Liver (tissue), 9 donors: ENCODE data around the gene UBE2D2. TPM values are rescaled to one million over a fixed set of nuclear protein-coding genes. Genes with fewer than 3 reads are reported as not detected.

Experiments
- DNase-seq: peaks from one replicate; pipeline ENCODE4 v3.0.0-alpha.2; 2017; ENCODE audit warnings: low spot score
- H3K27ac ChIP-seq, 2 donors: one replicate each; pipeline ENCODE4 v1.7.0; 2013; ENCODE audit warnings: inconsistent platforms in 2 of 2, low read length in 2 of 2, control low read depth in 1 of 2, low read depth in 1 of 2, mild to moderate bottlenecking in 1 of 2
- H3K27me3 ChIP-seq, 4 donors: one replicate each; pipeline versions ENCODE4 v1.6.1 to v1.7.0; 2013; ENCODE audit warnings: low read length in 3 of 4, inconsistent platforms in 1 of 4, mild to moderate bottlenecking in 1 of 4, moderate library complexity in 1 of 4; ENCODE audit not compliant: control insufficient read depth in 4 of 4, insufficient read depth in 4 of 4
- H3K36me3 ChIP-seq, 4 donors: one replicate each; pipeline versions ENCODE4 v1.6.1 to v1.7.0; 2013; ENCODE audit warnings: low read length in 3 of 4, mild to moderate bottlenecking in 3 of 4, low read depth in 1 of 4, moderate library complexity in 1 of 4; ENCODE audit not compliant: control insufficient read depth in 4 of 4, insufficient read depth in 3 of 4
- H3K4me1 ChIP-seq, 4 donors: one replicate each; pipeline versions ENCODE4 v1.6.1 to v1.7.0; 2013; ENCODE audit warnings: low read length in 3 of 4, mild to moderate bottlenecking in 3 of 4, moderate library complexity in 1 of 4; ENCODE audit not compliant: control insufficient read depth in 4 of 4, insufficient read depth in 4 of 4
- H3K4me3 ChIP-seq, 3 donors: one replicate each; pipeline versions ENCODE4 v1.6.1 to v1.7.0; 2013; ENCODE audit warnings: low read length in 3 of 3, control low read depth in 1 of 3, low read depth in 1 of 3, mild to moderate bottlenecking in 1 of 3
- H3K9ac ChIP-seq, 2 donors: one replicate each; pipeline ENCODE4 v1.7.0; 2013; ENCODE audit warnings: low read length in 2 of 2, mild to moderate bottlenecking in 2 of 2, moderate library complexity in 2 of 2, control low read depth in 1 of 2, low read depth in 1 of 2
- H3K9me3 ChIP-seq, 4 donors: one replicate each; pipeline versions ENCODE4 v1.6.1 to v1.7.0; 2013; ENCODE audit warnings: low read length in 3 of 4; ENCODE audit not compliant: control insufficient read depth in 4 of 4
- FOXA1 ChIP-seq: IDR thresholded peaks from 2 replicates; pipeline ENCODE4 v1.6.1; 2016; ENCODE audit warnings: antibody characterized with exemption
- FOXA2 ChIP-seq: IDR thresholded peaks from 2 replicates; pipeline ENCODE4 v1.6.1; 2016; ENCODE audit warnings: antibody characterized with exemption
- GABPA ChIP-seq, 2 donors: IDR thresholded peaks in 1 of 2; conservative IDR thresholded peaks in 1 of 2; 2 replicates each; pipeline ENCODE4 v1.6.1; 2016; ENCODE audit warnings: antibody characterized with exemption in 2 of 2, mild to moderate bottlenecking in 1 of 2, moderate library complexity in 1 of 2
- HNF4A ChIP-seq, 2 donors: conservative IDR thresholded peaks; 2 replicates each; pipeline ENCODE4 v1.6.1; 2016; ENCODE audit warnings: antibody characterized with exemption in 2 of 2, mild to moderate bottlenecking in 2 of 2
- HNF4G ChIP-seq: IDR thresholded peaks from 2 replicates; pipeline ENCODE4 v1.6.1; 2016; ENCODE audit warnings: antibody characterized with exemption
- JUND ChIP-seq, 2 donors: IDR thresholded peaks; 2 replicates each; pipeline ENCODE4 v1.6.1; 2016; ENCODE audit warnings: antibody characterized with exemption in 2 of 2
- NR2F2 ChIP-seq: IDR thresholded peaks from 2 replicates; pipeline ENCODE4 v1.6.1; 2016; ENCODE audit warnings: antibody characterized with exemption
- RAD21 ChIP-seq, 2 donors: IDR thresholded peaks; 2 replicates each; pipeline ENCODE4 v1.6.1; 2016; ENCODE audit warnings: antibody characterized with exemption in 2 of 2, mild to moderate bottlenecking in 2 of 2
- RXRA ChIP-seq, 2 donors: IDR thresholded peaks; 2 replicates each; pipeline ENCODE4 v1.6.1; 2017 to 2018; ENCODE audit warnings: antibody characterized with exemption in 2 of 2, mild to moderate bottlenecking in 1 of 2
- TAF1 ChIP-seq: conservative IDR thresholded peaks from 2 replicates; pipeline ENCODE4 v1.6.1; 2016; ENCODE audit warnings: antibody characterized with exemption, mild to moderate bottlenecking
- whole genome bisulfite sequencing: extraction: QIAGEN DNeasy Blood & Tissue Kit; methylation state at CpG from one replicate; pipeline ENCODE4 v1.1.7; 2013; 5-methylcytosine and 5-hydroxymethylcytosine counted together
- polyA plus RNA-seq, 2 donors: library from polyadenylated mRNA; stranded (reverse) in 1 of 2; unstranded in 1 of 2; fragments of 200-250 nt in 1 of 2; fragments of >200 nt in 1 of 2; fragmentation: Nextera tagmentation in 1 of 2; extraction: Ambion mirVana in 1 of 2; gene quantifications; one replicate each; pipeline versions ENCODE4 v1.2.1 to v1.2.3, GENCODE V29; 2013 to 2015
- total RNA-seq, 2 donors: library from RNA; depleted of rRNA; stranded (reverse); fragments of >200 nt; gene quantifications; one replicate each; pipeline ENCODE4 v1.2.3, GENCODE V29; 2014
- TF ChIP-seq, protein P1 (sequence below): IDR thresholded peaks from 2 replicates; pipeline ENCODE4 v1.6.1; 2016; ENCODE audit warnings: antibody characterized with exemption
- TF ChIP-seq, protein P2 (sequence below): IDR thresholded peaks from 2 replicates; pipeline ENCODE4 v1.6.1; 2016; ENCODE audit warnings: antibody characterized with exemption
- TF ChIP-seq, protein P3 (sequence below): IDR thresholded peaks from 2 replicates; pipeline ENCODE4 v1.6.1; 2016; ENCODE audit warnings: antibody characterized with exemption
- TF ChIP-seq, protein P4 (sequence below): IDR thresholded peaks from 2 replicates; pipeline ENCODE4 v1.6.1; 2016; ENCODE audit warnings: antibody characterized with exemption, mild to moderate bottlenecking
- donor health status: healthy.
- donor health status: healthy.
- donor health status: healthy.
- donor health status: healthy.
- donor health status: healthy.

UBE2D2 gene
- total and polyA plus RNA-seq, 4 donors: 17.0 to 53.6 (median 41.4) TPM

DNA sequence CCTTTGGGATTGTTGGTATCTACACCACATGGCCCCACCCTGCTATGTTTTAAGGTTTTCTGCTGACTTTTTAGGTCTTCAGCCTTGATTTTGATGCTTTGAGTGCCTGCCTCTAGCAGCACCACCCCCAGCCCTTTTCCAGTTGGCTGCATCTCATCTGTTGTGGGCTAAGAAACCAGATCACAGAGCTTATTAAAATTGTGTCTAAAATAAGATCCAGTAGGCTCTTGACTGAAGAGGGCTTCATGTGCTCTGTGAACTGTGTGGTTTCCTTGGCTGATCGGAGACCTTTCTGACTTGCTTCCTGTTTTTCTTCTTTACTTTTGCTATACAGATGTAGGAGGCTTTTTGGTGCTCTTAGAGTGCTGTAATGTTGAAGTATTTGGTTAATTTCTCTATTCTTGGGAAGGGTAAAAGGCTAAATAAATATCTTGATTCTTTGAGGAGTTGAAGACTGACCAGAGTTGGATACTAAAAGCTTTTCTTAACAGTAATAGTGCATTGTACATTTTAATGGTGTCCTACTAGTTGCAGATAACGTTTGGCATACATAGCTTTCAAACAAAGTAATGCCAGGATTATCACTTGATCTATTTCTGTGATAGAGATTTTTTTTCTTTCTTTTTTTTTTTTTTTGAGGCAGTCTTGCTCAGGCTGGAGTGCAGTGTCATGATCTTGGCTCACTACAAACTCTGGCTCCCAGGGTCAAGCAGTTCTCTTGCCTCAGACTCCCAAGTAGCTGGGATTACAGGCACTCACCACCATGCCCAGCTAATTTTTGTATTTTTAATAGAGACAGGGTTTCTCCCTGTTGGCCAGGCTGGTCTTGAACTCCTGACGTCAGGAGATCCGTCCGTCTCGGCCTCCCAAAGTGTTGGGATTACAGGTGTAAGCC, 4.5 kb downstream of the UBE2D2 start:
- no peak overlapping the region for H3K27ac ChIP-seq
- DNase-seq: no peak
- TF ChIP-seq FOXA1 (no peak), RAD21 (IDR thresholded peaks at IDR 0.05) (no peak), TAF1 (no peak), HNF4G (no peak), FOXA2 (no peak)
- TF ChIP-seq, protein P1, sequence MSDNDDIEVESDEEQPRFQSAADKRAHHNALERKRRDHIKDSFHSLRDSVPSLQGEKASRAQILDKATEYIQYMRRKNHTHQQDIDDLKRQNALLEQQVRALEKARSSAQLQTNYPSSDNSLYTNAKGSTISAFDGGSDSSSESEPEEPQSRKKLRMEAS: no peak
- H3K4me3 ChIP-seq: no peak overlapping the region
- no peaks in the 10 kb centered on the region for H3K27me3 ChIP-seq
- peaks cover 0 to 3% (median 0%) of the 10 kb centered on the region in 4 donors for H3K36me3 ChIP-seq
- peaks cover 13 to 25% (median 19%) of the 10 kb centered on the region in 4 donors for H3K4me1 ChIP-seq
- 84% methylated on average over 6 of the region's 6 CpGs for WGBS
- no peak overlapping the region for H3K9ac ChIP-seq
- H3K9me3 ChIP-seq: no peaks in the 10 kb centered on the region

DNA sequence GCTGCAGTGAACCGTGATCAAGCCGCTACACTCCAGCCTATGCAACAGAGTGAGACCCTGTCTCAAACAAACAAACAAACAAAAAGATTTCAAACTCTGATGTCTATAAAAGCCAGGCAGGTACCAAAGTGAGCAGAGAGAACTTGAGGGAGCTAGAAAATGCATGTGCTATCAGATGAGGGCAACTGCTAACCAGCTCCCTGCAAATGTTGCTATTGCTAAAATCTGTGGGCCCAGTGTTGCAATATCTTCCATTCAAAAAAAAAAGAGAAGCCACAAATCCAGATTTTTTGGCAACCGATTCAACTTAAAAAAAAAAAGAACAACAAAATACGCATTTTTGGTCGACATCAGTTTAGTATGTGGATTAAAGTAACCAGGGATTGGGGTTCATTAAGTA, 5.5 kb downstream of the UBE2D2 start:
- TF ChIP-seq, protein P1: no peak
- no peak for TF ChIP-seq FOXA2
- no peak for TF ChIP-seq RAD21 (IDR thresholded peaks at IDR 0.05)
- TF ChIP-seq NR2F2: no peak
- TF ChIP-seq, protein P2, sequence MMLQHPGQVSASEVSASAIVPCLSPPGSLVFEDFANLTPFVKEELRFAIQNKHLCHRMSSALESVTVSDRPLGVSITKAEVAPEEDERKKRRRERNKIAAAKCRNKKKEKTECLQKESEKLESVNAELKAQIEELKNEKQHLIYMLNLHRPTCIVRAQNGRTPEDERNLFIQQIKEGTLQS: no peak
- no peak for TF ChIP-seq HNF4G
- no peak for TF ChIP-seq GABPA (IDR thresholded peaks at IDR 0.05 in 1 of 2, conservative IDR thresholded peaks at IDR 0.05 in 1 of 2)
- no peak for TF ChIP-seq FOXA1
- TF ChIP-seq, protein P3, sequence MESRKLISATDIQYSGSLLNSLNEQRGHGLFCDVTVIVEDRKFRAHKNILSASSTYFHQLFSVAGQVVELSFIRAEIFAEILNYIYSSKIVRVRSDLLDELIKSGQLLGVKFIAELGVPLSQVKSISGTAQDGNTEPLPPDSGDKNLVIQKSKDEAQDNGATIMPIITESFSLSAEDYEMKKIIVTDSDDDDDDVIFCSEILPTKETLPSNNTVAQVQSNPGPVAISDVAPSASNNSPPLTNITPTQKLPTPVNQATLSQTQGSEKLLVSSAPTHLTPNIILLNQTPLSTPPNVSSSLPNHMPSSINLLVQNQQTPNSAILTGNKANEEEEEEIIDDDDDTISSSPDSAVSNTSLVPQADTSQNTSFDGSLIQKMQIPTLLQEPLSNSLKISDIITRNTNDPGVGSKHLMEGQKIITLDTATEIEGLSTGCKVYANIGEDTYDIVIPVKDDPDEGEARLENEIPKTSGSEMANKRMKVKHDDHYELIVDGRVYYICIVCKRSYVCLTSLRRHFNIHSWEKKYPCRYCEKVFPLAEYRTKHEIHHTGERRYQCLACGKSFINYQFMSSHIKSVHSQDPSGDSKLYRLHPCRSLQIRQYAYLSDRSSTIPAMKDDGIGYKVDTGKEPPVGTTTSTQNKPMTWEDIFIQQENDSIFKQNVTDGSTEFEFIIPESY: no peak
- H3K27me3 ChIP-seq: no peaks in the 10 kb centered on the region
- no peaks in the 10 kb centered on the region for H3K9me3 ChIP-seq
- H3K4me1 ChIP-seq: peaks cover 13 to 28% (median 22%) of the 10 kb centered on the region in 4 donors
- DNase-seq: no peak
- H3K4me3 ChIP-seq: no peak overlapping the region
- H3K27ac ChIP-seq: no peak overlapping the region
- no peak overlapping the region for H3K9ac ChIP-seq
- peaks cover 0 to 3% (median 0%) of the 10 kb centered on the region in 4 donors for H3K36me3 ChIP-seq
- WGBS: 89% methylated on average over 5 of the region's 5 CpGs

DNA sequence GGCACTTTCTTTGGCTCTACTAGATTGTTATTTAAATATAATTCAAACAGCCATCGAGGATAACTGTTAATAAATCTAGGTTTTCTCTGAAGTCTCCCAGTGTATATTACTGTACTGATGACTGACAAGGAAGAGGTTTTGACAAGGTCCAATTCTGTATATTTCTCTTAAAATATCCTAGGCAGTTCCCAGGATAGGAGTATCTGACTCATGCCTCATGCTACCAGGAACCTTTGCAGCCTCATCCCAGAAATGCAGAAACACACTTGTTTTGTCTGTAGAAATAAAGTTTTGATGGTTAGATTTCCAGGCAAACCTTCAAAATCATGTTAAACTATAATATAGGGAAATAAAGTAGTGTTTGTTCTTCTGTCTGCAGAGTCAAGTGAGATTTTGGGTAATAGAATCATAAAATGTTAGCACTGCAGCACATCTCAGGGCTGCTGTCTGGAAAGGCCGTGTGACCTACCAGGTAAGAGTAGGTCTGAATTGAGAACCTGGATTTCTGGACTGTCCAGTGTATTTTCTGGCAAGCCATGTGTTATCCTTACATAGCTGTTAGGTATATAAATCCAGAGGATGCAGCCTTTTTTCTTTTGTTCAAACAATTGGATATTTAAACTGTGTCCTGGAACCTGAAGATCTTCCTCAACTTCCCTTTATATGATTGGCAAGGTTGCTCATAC, 8.3 kb downstream of the UBE2D2 start:
- Histone ChIP-seq H3K9ac (no peak overlapping the region), H3K27me3 (no peaks in the 10 kb centered on the region), H3K27ac (no peak overlapping the region), H3K36me3 (peaks cover 0 to under 1% (median 0%) of the 10 kb centered on the region in 4 donors), H3K9me3 (no peaks in the 10 kb centered on the region), H3K4me1 (peaks cover 12 to 24% (median 21%) of the 10 kb centered on the region in 4 donors), H3K4me3 (no peak overlapping the region)
- 85% methylated on average over 2 of the region's 2 CpGs for WGBS
- DNase-seq: no peak
- TF ChIP-seq RAD21 (IDR thresholded peaks at IDR 0.05) (no peak), RXRA (IDR thresholded peaks at IDR 0.05) (no peak), HNF4A (conservative IDR thresholded peaks at IDR 0.05) (no peak), FOXA1 (no peak), GABPA (IDR thresholded peaks at IDR 0.05 in 1 of 2, conservative IDR thresholded peaks at IDR 0.05 in 1 of 2) (no peak), JUND (IDR thresholded peaks at IDR 0.05) (no peak), TAF1 (no peak)
- TF ChIP-seq, protein P4, sequence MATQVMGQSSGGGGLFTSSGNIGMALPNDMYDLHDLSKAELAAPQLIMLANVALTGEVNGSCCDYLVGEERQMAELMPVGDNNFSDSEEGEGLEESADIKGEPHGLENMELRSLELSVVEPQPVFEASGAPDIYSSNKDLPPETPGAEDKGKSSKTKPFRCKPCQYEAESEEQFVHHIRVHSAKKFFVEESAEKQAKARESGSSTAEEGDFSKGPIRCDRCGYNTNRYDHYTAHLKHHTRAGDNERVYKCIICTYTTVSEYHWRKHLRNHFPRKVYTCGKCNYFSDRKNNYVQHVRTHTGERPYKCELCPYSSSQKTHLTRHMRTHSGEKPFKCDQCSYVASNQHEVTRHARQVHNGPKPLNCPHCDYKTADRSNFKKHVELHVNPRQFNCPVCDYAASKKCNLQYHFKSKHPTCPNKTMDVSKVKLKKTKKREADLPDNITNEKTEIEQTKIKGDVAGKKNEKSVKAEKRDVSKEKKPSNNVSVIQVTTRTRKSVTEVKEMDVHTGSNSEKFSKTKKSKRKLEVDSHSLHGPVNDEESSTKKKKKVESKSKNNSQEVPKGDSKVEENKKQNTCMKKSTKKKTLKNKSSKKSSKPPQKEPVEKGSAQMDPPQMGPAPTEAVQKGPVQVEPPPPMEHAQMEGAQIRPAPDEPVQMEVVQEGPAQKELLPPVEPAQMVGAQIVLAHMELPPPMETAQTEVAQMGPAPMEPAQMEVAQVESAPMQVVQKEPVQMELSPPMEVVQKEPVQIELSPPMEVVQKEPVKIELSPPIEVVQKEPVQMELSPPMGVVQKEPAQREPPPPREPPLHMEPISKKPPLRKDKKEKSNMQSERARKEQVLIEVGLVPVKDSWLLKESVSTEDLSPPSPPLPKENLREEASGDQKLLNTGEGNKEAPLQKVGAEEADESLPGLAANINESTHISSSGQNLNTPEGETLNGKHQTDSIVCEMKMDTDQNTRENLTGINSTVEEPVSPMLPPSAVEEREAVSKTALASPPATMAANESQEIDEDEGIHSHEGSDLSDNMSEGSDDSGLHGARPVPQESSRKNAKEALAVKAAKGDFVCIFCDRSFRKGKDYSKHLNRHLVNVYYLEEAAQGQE: no peak
- TF ChIP-seq, protein P1: no peak
- TF ChIP-seq, protein P3: no peak
